ENCODE measurements around the gene MFSD6. TPM values are rescaled to one million over a fixed set of nuclear protein-coding genes. Genes with fewer than 3 reads are reported as not detected.
"Not testable (repeated sequence)": the region's sequence is repeated elsewhere in the genome, so short reads cannot be mapped to it uniquely, and the experiment has no call there.

MFSD6 gene
- total RNA-seq = 10 to 100 TPM; 34.1 to 37.1 TPM

DNA sequence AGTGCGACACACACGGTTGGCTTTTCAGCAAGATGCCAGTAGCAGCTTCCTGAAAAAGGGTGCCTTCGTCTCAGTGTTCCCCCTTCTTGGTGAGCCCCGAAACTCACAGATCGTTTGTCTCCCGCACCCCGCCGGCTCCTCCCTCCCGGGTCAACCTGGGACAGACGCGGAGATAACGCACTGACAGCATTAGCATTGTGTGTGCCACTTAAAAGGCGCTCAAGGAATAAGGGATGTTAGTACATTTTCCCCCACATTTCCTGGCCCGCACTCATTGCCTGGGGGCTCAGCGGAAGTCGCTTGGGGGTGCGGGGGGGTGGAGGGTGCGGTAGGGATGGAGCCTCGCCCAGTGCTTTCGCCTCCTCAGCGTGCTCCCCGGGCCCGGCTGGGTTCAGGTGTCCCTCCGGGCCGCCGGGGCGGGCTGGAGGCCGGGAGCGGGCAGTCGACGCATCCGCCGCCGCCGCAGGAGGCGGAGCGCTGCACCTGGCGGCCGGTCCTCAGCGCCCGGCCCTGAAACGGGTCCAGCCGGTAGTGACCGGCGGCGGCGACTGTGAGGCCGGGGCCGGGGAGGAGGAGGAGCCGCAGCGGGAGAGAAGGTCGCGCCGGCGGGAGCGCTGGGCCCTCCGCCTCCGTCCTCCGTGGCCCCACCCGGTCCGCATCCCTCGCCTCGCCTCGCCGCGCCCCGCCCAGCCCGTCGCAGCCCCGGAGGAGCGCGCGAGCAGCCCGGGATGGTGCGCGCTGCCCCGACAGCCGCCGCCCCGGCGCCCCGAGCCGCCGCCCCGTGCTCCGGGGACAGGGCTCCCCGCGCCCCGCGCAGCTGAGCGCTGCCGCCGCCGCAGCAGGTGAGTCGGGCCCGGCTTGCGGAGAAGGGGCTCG is at the start of gene MFSD6:
MFSD6 (plus strand) TSS at position 694 of the 876 bp plus-strand sequence. CDS start 27,675 bp downstream, outside the sequence.
- DNase-seq = peak; percentile 67
- no peaks in the 10 kb centered on the region for H3K27me3 Mint-ChIP-seq
- H3K36me3 Mint-ChIP-seq = no peaks in the 10 kb centered on the region
- ChIA-PET POLR2A (interaction anchor here (0.7 to 1.4 kb wide), 8 partner anchors 8 to 242 kb away, joined by 3 to 6 read pairs (median 3); partner anchors contain the start of genes INPP1 and NEMP2), CTCF (interaction anchor here (0.7 kb wide), 1 partner anchor 267 kb away, joined by 3 read pairs; no protein-coding TSS in a partner anchor)
- no peaks in the 10 kb centered on the region for H3K9me3 Mint-ChIP-seq
- H3K4me1 Mint-ChIP-seq (ENCODE audit: low read depth) = peaks cover 33% of the 10 kb centered on the region
- peak within 1 kb of the TSS; percentile 82 for H3K4me3 Mint-ChIP-seq
- intact Hi-C loops (cut with micrococcal nuclease) = loop anchor here (1.0 to 10.0 kb wide), 8 partner anchors 66 to 1269 kb away; partner anchors contain the start of genes ASNSD1, INPP1, NAB1 and NABP1
- H3K27ac Mint-ChIP-seq = peak within 1 kb of the TSS; percentile 88

DNA sequence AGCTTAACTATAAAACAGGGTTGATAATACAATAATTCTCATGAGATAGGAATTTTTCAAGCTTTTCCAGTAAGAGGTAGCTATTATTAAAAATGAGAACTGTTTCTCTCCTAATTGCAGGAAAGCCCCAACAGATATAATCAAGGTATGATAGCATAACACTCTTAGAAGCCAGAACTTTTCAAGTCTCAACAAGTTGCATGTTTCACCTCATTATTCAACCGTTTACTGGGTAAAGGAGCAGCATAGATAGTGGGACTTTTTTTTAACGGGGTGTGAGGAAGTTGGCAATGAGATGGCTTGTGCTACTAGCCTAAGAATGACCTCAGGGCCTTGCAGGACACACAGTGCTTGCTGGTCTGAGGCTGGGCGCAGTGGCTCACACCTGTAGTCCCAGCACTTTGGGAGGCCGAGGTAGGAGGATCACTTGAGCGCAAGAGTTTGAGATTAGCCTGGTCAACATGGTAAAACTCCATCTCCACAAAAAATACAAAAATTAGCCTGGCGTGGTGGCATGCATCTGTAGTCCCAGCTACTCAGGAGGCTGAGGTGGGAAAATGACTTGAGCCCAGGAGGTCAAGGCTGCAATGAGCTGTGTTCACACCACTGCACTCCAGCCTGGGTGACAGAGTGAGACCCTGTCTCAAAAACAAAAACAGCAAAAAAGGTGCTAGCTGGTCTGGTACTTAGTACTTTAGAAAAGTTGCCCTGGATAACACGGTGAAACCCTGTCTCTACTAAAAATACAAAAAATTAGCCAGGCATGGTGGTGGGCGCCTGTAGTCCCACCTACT is 49.3 kb upstream of the MFSD6 start:
- not testable (repeated sequence) for H3K27ac Mint-ChIP-seq, H3K27me3 Mint-ChIP-seq
- intact Hi-C loops (cut with micrococcal nuclease) = loop anchor here (5.0 kb wide), 1 partner anchor 37 kb away; no protein-coding TSS in a partner anchor

DNA sequence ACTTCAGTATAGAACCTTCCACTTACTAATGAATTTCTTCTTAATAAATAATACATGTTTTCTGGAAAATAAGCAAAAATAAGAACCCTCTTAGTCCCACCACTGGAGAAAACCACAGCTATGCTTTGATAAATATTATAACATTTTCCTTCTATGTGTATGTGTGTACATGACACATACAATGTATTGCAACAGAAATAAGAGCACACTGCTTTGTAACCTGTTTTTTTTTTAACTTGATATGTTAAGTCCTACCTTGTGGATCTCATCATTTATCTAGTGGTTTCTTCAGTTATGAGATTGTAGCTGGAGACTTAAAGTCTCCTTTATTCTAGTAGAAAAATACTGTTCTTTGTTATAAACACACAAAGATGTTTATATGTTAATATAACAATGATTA is 47.6 kb upstream of the MFSD6 start:
- ChIA-PET CTCF (interaction anchor here (0.9 to 1.7 kb wide), 3 partner anchors 9 to 16 kb away, joined by 3 to 6 read pairs (median 5); no protein-coding TSS in a partner anchor), POLR2A (no interaction called here)
- intact Hi-C loops (cut with micrococcal nuclease) = loop anchor here (2.0 to 10.0 kb wide), 2 partner anchors 16 to 176 kb away; a partner anchor contains a TSS
- Mint-ChIP-seq H3K27me3 (no peaks in the 10 kb centered on the region), H3K9me3 (no peaks in the 10 kb centered on the region), H3K4me3 (peak overlapping the region; percentile 83), H3K4me1 (ENCODE audit: low read depth) (peaks cover 22% of the 10 kb centered on the region), H3K36me3 (no peaks in the 10 kb centered on the region), H3K27ac (no peak overlapping the region)
- no peak for DNase-seq

More for the DNA sequence above, 49.3 kb upstream of the MFSD6 start:
- Mint-ChIP-seq H3K4me1 (ENCODE audit: low read depth) (peaks cover 22% of the 10 kb centered on the region), H3K4me3 (peak overlapping the region; percentile 83)
- not testable (repeated sequence) for DNase-seq, H3K36me3 Mint-ChIP-seq, H3K9me3 Mint-ChIP-seq
- ChIA-PET POLR2A (interaction anchor here (1.7 kb wide), 1 partner anchor 15 kb away, joined by 4 read pairs; no protein-coding TSS in a partner anchor), CTCF (interaction anchor here (0.6 to 1.6 kb wide), 2 partner anchors 11 to 12 kb away, joined by 3 to 6 read pairs; no protein-coding TSS in a partner anchor)

DNA sequence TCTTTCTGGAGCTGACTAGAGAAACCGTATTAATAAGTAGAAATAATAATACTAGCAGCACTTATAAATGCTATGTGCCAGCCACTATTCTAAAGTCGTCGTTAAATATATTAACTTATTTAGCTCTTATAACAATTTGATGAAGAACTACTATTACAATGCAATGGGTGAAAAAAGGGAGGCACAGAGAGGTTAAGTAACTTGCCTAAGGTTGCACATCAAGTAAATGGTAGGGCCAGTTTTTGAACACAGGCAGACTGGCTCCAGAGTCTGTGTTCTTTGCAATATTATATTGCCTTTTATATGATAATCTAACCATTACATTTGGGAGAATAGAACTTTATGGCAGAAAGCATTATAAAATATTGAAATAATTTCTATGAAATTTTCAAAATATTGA is 47.2 kb upstream of the MFSD6 start:
- POLR2A ChIA-PET = no interaction called here
- CTCF ChIA-PET = interaction anchor here (0.9 to 1.7 kb wide), 3 partner anchors 9 to 17 kb away, joined by 3 to 6 read pairs (median 5); no protein-coding TSS in a partner anchor
- H3K27ac Mint-ChIP-seq = no peak overlapping the region
- peaks cover 22% of the 10 kb centered on the region for H3K4me1 Mint-ChIP-seq (ENCODE audit: low read depth)
- no peaks in the 10 kb centered on the region for H3K27me3 Mint-ChIP-seq
- H3K4me3 Mint-ChIP-seq = no peak overlapping the region
- no peaks in the 10 kb centered on the region for H3K36me3 Mint-ChIP-seq
- intact Hi-C loops (cut with micrococcal nuclease) = loop anchor here (2.0 to 10.0 kb wide), 2 partner anchors 16 to 176 kb away; a partner anchor contains a TSS
- DNase-seq = no peak
- no peaks in the 10 kb centered on the region for H3K9me3 Mint-ChIP-seq

DNA sequence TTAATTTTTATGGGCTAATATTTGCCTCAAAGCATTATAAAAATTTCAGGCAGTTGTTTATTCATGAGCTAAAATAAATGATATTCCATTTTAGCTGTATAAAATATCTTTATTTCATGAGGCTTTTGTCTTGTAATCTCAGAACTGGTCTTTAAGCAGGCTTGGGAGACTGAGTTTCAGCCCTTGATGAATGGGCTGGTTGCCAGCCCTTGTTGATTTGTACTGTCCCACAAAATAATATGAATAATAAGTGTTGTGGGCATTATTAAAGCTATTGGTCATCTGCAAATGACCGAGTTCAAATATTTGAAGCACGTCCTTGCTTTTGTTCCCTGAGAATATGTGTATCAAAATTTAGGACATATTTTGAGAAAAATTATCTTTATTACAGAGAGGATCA is 46.6 kb upstream of the MFSD6 start:
- Mint-ChIP-seq H3K9me3 (no peaks in the 10 kb centered on the region), H3K4me3 (no peak overlapping the region), H3K27me3 (no peaks in the 10 kb centered on the region), H3K4me1 (ENCODE audit: low read depth) (peaks cover 22% of the 10 kb centered on the region), H3K27ac (no peak overlapping the region), H3K36me3 (no peaks in the 10 kb centered on the region)
- DNase-seq = no peak
- intact Hi-C loops (cut with micrococcal nuclease) = loop anchor here (2.0 to 10.0 kb wide), 2 partner anchors 17 to 177 kb away; a partner anchor contains a TSS
- POLR2A ChIA-PET = no interaction called here
- CTCF ChIA-PET = interaction anchor here (1.7 kb wide), 1 partner anchor 17 kb away, joined by 5 read pairs; no protein-coding TSS in a partner anchor

DNA sequence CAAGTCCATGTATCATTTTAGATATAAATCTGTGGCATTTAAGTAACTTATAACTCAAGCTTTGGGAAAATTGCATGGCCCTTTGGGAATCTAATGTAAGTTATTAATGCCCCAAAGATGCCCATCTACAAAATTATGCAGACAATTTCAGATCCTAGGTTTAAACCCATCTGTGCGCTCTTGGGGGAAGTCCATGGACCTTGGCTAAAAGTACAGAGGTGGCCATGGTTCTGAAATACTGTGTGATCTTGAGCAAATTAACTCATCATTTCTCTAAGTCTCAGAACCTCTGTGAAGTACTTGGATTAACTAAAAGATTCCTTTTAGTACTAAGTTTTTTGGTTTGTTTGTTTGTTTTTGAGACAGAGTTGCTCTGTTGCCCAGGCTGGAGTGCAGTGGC is 45.3 kb upstream of the MFSD6 start:
- Mint-ChIP-seq H3K4me1 (ENCODE audit: low read depth) (peaks cover 22% of the 10 kb centered on the region), H3K27me3 (no peaks in the 10 kb centered on the region), H3K9me3 (no peaks in the 10 kb centered on the region), H3K36me3 (no peaks in the 10 kb centered on the region), H3K4me3 (no peak overlapping the region), H3K27ac (no peak overlapping the region)
- intact Hi-C loops (cut with micrococcal nuclease) = loop anchor here (10.0 kb wide), 1 partner anchor 178 kb away; a partner anchor contains a TSS
- CTCF ChIA-PET = no interaction called here
- POLR2A ChIA-PET = no interaction called here
- no peak for DNase-seq

DNA sequence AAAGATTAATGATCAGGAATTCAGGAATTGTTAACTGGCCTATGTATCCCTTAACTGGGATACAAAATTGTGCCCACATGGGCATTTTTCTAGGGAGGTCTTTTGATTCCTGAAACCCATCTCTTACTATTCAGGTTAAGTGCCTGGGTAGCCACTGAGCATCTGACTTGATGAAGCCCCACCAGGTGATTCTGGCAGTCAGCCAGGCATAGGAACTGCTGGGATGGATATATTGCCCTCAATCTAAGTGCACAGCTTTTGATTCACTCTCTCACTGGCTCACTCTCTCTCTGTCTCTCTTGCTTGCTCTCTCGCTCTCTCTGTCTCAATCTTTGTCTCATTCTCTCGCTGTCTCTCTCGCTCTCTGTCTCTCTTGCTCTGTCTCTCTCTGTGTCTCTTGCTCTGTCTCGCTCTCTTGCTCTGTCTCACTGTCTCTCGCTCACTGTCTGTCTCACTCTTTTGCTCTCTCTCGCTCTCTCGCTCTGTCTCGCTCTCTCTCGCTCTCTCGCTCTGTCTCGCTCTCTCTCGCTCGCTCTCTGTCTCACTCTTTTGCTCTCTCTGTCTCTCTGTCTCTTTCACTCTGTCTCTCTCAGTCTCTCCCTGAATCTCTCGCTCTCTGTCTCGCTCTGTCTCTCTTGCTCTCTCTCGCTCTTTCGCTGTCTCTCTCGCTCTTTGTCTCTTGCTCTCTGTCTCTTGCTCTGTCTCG is 42.5 kb upstream of the MFSD6 start:
- no peaks in the 10 kb centered on the region for H3K9me3 Mint-ChIP-seq

DNA sequence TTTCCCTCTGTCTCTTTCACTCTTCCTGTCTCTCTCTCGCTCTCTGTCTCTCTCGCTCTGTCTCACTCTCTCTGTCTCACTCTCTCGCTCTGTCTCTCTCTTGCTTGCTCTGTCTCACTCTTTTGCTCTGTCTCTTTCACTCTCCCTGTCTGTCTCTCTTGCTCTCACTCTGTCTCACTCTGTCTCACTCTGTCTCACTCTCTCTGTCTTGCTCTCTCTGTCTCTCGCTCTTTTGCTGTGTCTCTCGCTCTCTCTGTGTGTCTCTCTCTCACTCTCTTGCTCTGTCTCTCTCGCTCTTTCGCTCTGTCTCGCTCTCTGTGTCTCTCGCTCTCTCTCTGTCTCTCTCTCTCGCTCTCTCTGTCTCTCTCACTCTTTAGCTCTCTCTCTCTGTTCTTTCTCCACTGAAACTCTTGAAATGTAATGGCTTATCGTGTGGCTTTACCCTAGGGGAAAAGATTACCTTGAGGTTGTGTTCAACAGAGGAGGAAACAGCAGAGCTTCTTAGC is 41.9 kb upstream of the MFSD6 start:
- ChIA-PET POLR2A (no interaction called here), CTCF (no interaction called here)
- no peak for DNase-seq
- intact Hi-C loops (cut with micrococcal nuclease) = loop anchor here (10.0 kb wide), 1 partner anchor 182 kb away; a partner anchor contains a TSS
- no peak overlapping the region for H3K27ac Mint-ChIP-seq
- H3K9me3 Mint-ChIP-seq = no peaks in the 10 kb centered on the region
- no peak overlapping the region for H3K4me3 Mint-ChIP-seq
- no peaks in the 10 kb centered on the region for H3K27me3 Mint-ChIP-seq
- H3K36me3 Mint-ChIP-seq = peaks cover 3% of the 10 kb centered on the region
- H3K4me1 Mint-ChIP-seq (ENCODE audit: low read depth) = peaks cover 5% of the 10 kb centered on the region

More for the DNA sequence above, 42.5 kb upstream of the MFSD6 start:
- Mint-ChIP-seq H3K27me3 (no peaks in the 10 kb centered on the region), H3K4me3 (no peak overlapping the region), H3K36me3 (peaks cover 3% of the 10 kb centered on the region), H3K4me1 (ENCODE audit: low read depth) (peaks cover 5% of the 10 kb centered on the region), H3K27ac (no peak overlapping the region)
- intact Hi-C loops (cut with micrococcal nuclease) = loop anchor here (10.0 kb wide), 1 partner anchor 181 kb away; a partner anchor contains a TSS
- CTCF ChIA-PET = no interaction called here
- DNase-seq = no peak
- POLR2A ChIA-PET = no interaction called here

DNA sequence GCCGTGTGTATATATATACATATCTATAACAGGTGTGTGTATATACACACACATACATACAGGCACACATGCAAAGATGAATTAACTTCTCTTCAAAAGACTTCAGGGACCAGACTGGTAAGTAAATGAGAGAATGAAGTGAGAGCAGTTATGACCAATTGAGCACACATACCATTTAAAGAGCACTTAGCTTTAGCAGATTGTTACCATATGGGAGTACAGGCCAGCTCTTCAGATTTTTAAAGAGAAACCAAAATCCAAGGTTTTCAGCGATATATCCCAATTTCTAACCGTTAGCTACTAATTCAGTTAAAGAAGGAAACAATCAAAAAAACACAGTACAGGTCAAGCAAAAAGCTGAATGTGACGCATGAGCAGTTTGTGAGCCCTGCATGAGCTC is 41.1 kb upstream of the MFSD6 start:
- Mint-ChIP-seq H3K4me3 (no peak overlapping the region), H3K9me3 (no peaks in the 10 kb centered on the region), H3K36me3 (peaks cover 3% of the 10 kb centered on the region), H3K27ac (no peak overlapping the region), H3K4me1 (ENCODE audit: low read depth) (peaks cover 2% of the 10 kb centered on the region), H3K27me3 (no peaks in the 10 kb centered on the region)
- ChIA-PET CTCF (no interaction called here), POLR2A (interaction anchor here (0.6 kb wide), 1 partner anchor 285 kb away, joined by 3 read pairs; no protein-coding TSS in a partner anchor)
- intact Hi-C loops (cut with micrococcal nuclease) = loop anchor here (10.0 kb wide), 1 partner anchor 182 kb away; a partner anchor contains a TSS
- no peak for DNase-seq

DNA sequence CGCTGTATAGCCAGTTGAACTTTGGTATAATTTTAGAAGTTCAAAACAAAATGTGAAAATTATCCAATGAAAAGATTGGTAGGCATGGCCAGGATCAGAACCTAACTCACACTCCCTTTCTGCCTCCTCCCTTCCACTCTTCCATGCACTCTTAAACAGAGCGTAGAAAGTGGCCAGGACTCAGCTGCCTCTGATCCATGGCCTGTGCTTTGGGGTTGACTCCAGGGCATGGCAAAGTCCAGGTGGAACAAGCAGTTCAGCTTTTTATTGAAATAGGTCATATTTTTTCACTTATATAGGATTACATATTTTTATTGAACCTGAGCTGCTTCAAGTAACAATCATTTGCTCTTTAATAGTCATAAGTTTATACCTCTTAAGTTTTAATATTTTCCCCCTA is 38.5 kb upstream of the MFSD6 start:
- no peak overlapping the region for H3K27ac Mint-ChIP-seq
- no peaks in the 10 kb centered on the region for H3K4me1 Mint-ChIP-seq (ENCODE audit: low read depth)
- POLR2A ChIA-PET = no interaction called here
- CTCF ChIA-PET = interaction anchor here (1.0 to 2.3 kb wide), 7 partner anchors 10 to 281 kb away, joined by 3 to 11 read pairs (median 4); no protein-coding TSS in a partner anchor
- intact Hi-C loops (cut with micrococcal nuclease) = loop anchor here (10.0 kb wide), 1 partner anchor 185 kb away; a partner anchor contains a TSS
- H3K9me3 Mint-ChIP-seq = no peaks in the 10 kb centered on the region
- H3K36me3 Mint-ChIP-seq = peaks cover 3% of the 10 kb centered on the region
- DNase-seq = no peak
- no peaks in the 10 kb centered on the region for H3K27me3 Mint-ChIP-seq
- no peak overlapping the region for H3K4me3 Mint-ChIP-seq

DNA sequence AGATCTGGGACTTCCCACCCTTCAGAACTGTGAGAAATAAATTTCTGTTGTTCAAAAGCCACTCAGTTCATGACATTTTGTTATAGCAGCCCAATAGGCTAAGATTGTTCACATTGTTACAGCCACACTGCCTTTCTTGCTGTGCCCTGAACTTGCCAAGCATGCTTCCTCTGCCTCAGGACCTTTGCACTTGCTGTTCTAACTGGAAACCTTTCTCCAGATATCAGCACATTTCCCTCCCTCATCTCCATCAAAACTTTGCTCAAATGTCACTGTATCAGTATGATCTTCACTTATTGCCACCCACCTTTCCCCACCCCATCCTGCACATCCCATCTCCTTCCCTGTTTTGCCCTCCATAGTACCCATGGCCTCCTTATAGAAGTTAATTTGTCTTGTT is 32.1 kb upstream of the MFSD6 start:
- intact Hi-C loops (cut with micrococcal nuclease) = no loop called here
- no peak for DNase-seq
- POLR2A ChIA-PET = no interaction called here
- H3K4me1 Mint-ChIP-seq (ENCODE audit: low read depth) = no peaks in the 10 kb centered on the region
- H3K9me3 Mint-ChIP-seq = no peaks in the 10 kb centered on the region
- H3K27me3 Mint-ChIP-seq = no peaks in the 10 kb centered on the region
- H3K27ac Mint-ChIP-seq = no peak overlapping the region
- CTCF ChIA-PET = interaction anchor here (0.7 kb wide), 1 partner anchor 287 kb away, joined by 3 read pairs; no protein-coding TSS in a partner anchor
- H3K36me3 Mint-ChIP-seq = no peaks in the 10 kb centered on the region
- H3K4me3 Mint-ChIP-seq = no peak overlapping the region
